HepG2 (cell line): Measurements from ENCODE around the gene ZNF597. TPM values are rescaled to one million over a fixed set of nuclear protein-coding genes. Genes with fewer than 3 reads are reported as not detected.
A peak's percentile ranks its signal among the peaks of the same experiment; 100 is the strongest.

ENCODE experiments used
- ETV5 ChIP-seq: IDR thresholded peaks from 2 replicates; pipeline ENCODE4 v1.6.1; 2018; ENCODE audit warnings: missing biosample characterization, missing genetic modification reagents, inconsistent platforms, borderline replicate concordance
- MAFK ChIP-seq, 2 experiments: IDR thresholded peaks in 1 of 2; conservative IDR thresholded peaks in 1 of 2; 2 replicates each; pipeline ENCODE4 v1.6.1; 2011; ENCODE audit warnings: improper control_type of control experiment in 2 of 2, low read length in 2 of 2
- NFKB2 ChIP-seq: sonication (generic); formaldehyde crosslinking; IDR thresholded peaks from 2 replicates; pipeline ENCODE4 v1.4.0; 2020; ENCODE audit warnings: missing genetic modification reagents, borderline replicate concordance
- PHF8 ChIP-seq: sonication (generic); formaldehyde crosslinking; IDR thresholded peaks from 2 replicates; pipeline ENCODE4 v1.5.0; 2020; ENCODE audit warnings: missing genetic modification reagents
- ZFP82 ChIP-seq: sonication (generic); formaldehyde crosslinking; IDR thresholded peaks from 2 replicates; pipeline ENCODE4 v1.5.1; 2020; ENCODE audit warnings: mild to moderate bottlenecking, missing genetic modification reagents, borderline replicate concordance
- ZNF546 ChIP-seq: sonication (generic); formaldehyde crosslinking; conservative IDR thresholded peaks from 2 replicates; pipeline ENCODE4 v1.8.1; 2023; ENCODE audit warnings: mild to moderate bottlenecking, missing genetic modification reagents
- polyA plus RNA-seq, 8 experiments: library from polyadenylated mRNA; depleted of rRNA in 3 of 8; stranded (reverse) in 7 of 8; unstranded in 1 of 8; fragments of >200 nt; fragmentation: Illumina TruSeq in 4 of 8; extraction: Trizol in 4 of 8; gene quantifications; 2 replicates each; pipeline versions ENCODE4 v1.2.1 to v1.2.3, GENCODE V29; 2011 to 2016; ENCODE audit warnings: low read depth in 4 of 8, missing spikeins in 1 of 8, mixed read lengths in 1 of 8; ENCODE audit not compliant: insufficient read depth in 1 of 8
- total RNA-seq, 5 experiments: library from RNA; depleted of rRNA; stranded (reverse); fragments of >200 nt; fragmentation: Illumina TruSeq; extraction: Trizol; gene quantifications; 2 replicates each; pipeline ENCODE4 v1.2.3, GENCODE V29; 2016; ENCODE audit warnings: low read depth in 1 of 5
- TF ChIP-seq, protein P1 (sequence below): sonication (generic); formaldehyde crosslinking; IDR thresholded peaks from one replicate; pipeline ENCODE4 v1.5.1; 2020; ENCODE audit warnings: mild to moderate bottlenecking, missing genetic modification reagents; ENCODE audit errors: not compliant biosample characterization
- TF ChIP-seq, protein P2 (sequence below): sonication (generic); formaldehyde crosslinking; IDR thresholded peaks from 2 replicates; pipeline ENCODE4 v1.4.0; 2020; ENCODE audit warnings: missing genetic modification reagents, borderline replicate concordance
- TF ChIP-seq, protein P3 (sequence below): sonication (generic); formaldehyde crosslinking; IDR thresholded peaks from 2 replicates; pipeline ENCODE4 v1.5.1; 2020; ENCODE audit warnings: mild to moderate bottlenecking, missing genetic modification reagents, borderline replicate concordance
- TF ChIP-seq, protein P4 (sequence below): sonication (generic); IDR thresholded peaks from 2 replicates; pipeline ENCODE4 v1.6.1; 2016; ENCODE audit warnings: low read depth, borderline replicate concordance
- TF ChIP-seq, protein P5 (sequence below): sonication (generic); formaldehyde crosslinking; IDR thresholded peaks from 2 replicates; pipeline ENCODE4 v1.8.0; 2022; ENCODE audit warnings: mild to moderate bottlenecking, missing genetic modification reagents, borderline replicate concordance

The ZNF597 gene
- total and polyA plus RNA-seq, 2 of the 13 experiments (the other 11 are each of a cell fraction or from before 2014, with no cell fraction given): 1.3 to 2.4 TPM

DNA sequence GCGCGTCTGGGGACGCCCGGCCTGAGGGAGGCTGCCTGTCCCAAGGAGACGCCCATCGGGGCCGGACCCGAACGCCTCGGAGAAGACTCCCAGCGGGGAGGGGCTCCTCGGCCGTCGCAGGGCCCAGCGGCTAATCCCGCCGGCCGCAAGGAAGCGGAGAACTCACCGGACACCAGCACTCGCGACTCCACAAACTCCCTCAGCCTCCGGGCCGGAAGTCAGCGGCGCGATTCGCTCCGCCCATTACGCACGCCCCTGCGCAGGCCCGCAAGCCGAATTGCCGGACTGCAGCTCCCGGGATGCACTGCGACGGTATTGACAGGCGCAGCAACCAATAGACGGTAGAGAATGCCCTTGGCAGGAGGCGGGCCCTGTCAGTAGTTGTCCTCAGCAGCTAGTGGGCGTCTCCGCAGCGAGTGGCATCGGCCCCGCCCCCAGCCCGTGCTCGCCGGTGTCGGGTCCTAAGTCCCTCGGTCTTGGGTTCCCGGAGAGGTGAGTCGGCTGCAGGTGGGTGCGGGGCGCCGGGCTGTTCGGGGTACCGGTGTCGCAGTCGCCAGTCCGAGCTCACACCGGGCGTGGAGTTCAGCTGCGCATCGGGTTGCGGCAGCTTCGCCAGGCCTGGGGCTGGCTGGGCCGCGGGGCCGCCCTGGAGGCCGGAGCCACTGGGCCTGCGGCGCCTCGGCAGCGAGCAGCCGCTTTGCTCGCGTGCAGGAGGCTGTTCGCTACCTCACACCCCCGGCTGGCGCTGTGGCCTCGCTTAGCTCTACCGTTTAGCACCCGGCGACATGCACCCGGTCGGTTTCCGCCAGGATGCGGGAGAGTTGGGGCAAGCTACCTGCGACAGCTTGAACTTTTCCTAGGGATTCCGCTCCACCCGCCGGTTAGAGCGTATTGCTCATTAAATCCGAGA is 42.3 kb downstream of the ZNF597 start, which contains the start of the genes ZNF174 and ZSCAN32 (continued):
- TF ChIP-seq, protein P1, sequence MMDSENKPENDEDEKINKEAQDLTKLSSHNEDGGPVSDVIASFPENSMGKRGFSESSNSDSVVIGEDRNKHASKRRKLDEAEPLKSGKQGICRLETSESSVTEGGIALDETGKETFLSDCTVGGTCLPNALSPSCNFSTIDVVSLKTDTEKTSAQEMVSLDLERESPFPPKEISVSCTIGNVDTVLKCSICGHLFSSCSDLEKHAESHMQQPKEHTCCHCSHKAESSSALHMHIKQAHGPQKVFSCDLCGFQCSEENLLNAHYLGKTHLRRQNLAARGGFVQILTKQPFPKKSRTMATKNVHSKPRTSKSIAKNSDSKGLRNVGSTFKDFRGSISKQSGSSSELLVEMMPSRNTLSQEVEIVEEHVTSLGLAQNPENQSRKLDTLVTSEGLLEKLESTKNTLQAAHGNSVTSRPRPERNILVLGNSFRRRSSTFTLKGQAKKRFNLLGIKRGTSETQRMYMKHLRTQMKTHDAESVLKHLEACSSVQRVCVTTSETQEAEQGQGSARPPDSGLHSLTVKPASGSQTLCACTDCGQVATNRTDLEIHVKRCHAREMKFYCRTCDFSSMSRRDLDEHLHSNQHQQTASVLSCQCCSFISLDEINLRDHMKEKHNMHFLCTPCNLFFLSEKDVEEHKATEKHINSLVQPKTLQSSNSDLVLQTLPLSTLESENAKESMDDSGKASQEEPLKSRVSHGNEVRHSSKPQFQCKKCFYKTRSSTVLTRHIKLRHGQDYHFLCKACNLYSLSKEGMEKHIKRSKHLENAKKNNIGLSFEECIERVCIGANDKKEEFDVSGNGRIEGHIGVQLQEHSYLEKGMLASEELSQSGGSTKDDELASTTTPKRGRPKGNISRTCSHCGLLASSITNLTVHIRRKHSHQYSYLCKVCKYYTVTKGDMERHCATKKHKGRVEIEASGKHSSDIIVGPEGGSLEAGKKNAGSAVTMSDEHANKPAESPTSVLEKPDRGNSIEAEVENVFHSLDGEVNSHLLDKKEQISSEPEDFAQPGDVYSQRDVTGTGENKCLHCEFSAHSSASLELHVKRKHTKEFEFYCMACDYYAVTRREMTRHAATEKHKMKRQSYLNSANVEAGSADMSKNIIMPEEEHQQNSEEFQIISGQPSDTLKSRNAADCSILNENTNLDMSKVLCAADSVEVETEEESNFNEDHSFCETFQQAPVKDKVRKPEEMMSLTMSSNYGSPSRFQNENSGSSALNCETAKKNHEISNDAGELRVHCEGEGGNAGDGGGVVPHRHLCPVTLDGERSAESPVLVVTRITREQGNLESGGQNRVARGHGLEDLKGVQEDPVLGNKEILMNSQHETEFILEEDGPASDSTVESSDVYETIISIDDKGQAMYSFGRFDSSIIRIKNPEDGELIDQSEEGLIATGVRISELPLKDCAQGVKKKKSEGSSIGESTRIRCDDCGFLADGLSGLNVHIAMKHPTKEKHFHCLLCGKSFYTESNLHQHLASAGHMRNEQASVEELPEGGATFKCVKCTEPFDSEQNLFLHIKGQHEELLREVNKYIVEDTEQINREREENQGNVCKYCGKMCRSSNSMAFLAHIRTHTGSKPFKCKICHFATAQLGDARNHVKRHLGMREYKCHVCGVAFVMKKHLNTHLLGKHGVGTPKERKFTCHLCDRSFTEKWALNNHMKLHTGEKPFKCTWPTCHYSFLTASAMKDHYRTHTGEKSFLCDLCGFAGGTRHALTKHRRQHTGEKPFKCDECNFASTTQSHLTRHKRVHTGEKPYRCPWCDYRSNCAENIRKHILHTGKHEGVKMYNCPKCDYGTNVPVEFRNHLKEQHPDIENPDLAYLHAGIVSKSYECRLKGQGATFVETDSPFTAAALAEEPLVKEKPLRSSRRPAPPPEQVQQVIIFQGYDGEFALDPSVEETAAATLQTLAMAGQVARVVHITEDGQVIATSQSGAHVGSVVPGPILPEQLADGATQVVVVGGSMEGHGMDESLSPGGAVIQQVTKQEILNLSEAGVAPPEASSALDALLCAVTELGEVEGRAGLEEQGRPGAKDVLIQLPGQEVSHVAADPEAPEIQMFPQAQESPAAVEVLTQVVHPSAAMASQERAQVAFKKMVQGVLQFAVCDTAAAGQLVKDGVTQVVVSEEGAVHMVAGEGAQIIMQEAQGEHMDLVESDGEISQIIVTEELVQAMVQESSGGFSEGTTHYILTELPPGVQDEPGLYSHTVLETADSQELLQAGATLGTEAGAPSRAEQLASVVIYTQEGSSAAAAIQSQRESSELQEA (CRISPR knock-in tag): peak; percentile 52
- TF ChIP-seq ZFP82 (CRISPR knock-in tag) (peak; percentile 83), ZNF546 (CRISPR knock-in tag) (no peak; the same call in 1 of the 2 replicates), ETV5 (CRISPR knock-in tag) (peak; percentile 95), PHF8 (CRISPR knock-in tag) (peak; percentile 95), NFKB2 (peak; percentile 72; the same call in 1 of the 2 replicates), MAFK (conservative IDR thresholded peaks at IDR 0.05 in 1 of 2, IDR thresholded peaks at IDR 0.05 in 1 of 2; ENCODE audit: low read length in 2 of 2) (no peak)
- TF ChIP-seq, protein P2, sequence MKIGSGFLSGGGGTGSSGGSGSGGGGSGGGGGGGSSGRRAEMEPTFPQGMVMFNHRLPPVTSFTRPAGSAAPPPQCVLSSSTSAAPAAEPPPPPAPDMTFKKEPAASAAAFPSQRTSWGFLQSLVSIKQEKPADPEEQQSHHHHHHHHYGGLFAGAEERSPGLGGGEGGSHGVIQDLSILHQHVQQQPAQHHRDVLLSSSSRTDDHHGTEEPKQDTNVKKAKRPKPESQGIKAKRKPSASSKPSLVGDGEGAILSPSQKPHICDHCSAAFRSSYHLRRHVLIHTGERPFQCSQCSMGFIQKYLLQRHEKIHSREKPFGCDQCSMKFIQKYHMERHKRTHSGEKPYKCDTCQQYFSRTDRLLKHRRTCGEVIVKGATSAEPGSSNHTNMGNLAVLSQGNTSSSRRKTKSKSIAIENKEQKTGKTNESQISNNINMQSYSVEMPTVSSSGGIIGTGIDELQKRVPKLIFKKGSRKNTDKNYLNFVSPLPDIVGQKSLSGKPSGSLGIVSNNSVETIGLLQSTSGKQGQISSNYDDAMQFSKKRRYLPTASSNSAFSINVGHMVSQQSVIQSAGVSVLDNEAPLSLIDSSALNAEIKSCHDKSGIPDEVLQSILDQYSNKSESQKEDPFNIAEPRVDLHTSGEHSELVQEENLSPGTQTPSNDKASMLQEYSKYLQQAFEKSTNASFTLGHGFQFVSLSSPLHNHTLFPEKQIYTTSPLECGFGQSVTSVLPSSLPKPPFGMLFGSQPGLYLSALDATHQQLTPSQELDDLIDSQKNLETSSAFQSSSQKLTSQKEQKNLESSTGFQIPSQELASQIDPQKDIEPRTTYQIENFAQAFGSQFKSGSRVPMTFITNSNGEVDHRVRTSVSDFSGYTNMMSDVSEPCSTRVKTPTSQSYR: peak; percentile 77
- TF ChIP-seq, protein P3, sequence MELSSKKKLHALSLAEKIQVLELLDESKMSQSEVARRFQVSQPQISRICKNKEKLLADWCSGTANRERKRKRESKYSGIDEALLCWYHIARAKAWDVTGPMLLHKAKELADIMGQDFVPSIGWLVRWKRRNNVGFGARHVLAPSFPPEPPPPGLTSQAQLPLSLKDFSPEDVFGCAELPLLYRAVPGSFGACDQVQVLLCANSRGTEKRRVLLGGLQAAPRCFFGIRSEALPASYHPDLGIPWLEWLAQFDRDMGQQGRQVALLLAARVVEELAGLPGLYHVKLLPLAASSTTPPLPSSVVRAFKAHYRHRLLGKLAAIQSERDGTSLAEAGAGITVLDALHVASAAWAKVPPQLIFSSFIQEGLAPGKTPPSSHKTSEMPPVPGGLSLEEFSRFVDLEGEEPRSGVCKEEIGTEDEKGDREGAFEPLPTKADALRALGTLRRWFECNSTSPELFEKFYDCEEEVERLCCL: no peak
- TF ChIP-seq, protein P4, sequence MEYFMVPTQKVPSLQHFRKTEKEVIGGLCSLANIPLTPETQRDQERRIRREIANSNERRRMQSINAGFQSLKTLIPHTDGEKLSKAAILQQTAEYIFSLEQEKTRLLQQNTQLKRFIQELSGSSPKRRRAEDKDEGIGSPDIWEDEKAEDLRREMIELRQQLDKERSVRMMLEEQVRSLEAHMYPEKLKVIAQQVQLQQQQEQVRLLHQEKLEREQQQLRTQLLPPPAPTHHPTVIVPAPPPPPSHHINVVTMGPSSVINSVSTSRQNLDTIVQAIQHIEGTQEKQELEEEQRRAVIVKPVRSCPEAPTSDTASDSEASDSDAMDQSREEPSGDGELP: 0 out of 2 replicates have a peak, but pooled peaks have one; percentile 10
- TF ChIP-seq, protein P5, sequence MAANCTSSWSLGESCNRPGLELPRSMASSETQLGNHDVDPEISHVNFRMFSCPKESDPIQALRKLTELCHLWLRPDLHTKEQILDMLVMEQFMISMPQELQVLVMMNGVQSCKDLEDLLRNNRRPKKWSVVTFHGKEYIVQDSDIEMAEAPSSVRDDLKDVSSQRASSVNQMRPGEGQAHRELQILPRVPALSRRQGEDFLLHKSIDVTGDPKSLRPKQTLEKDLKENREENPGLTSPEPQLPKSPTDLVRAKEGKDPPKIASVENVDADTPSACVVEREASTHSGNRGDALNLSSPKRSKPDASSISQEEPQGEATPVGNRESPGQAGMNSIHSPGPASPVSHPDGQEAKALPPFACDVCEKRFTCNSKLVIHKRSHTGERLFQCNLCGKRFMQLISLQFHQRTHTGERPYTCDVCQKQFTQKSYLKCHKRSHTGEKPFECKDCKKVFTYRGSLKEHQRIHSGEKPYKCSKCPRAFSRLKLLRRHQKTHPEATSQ (CRISPR knock-in tag): 0 out of 2 replicates have a peak, but pooled peaks have one; percentile 88
